GM06990 (cell line): ENCODE results near the gene PYCR2.

Source experiments
- DNase-seq: peaks from one replicate; pipeline ENCODE4 v3.0.0-alpha.2; 2011; ENCODE audit not compliant: insufficient read length; ENCODE audit errors: extremely low read depth
- H3K27me3 ChIP-seq: replicated peaks from 2 replicates; pipeline ENCODE4 v1.6.0; 2011; ENCODE audit warnings: low read length; ENCODE audit not compliant: control insufficient read depth, insufficient read depth
- H3K36me3 ChIP-seq: 2 replicates; pipeline ENCODE4 v1.5.1; 2011; ENCODE audit warnings: low read length; ENCODE audit not compliant: control insufficient read depth, insufficient read depth
- H3K4me3 ChIP-seq: replicated peaks from 2 replicates; pipeline ENCODE4 v1.5.1; 2011; ENCODE audit warnings: low read depth, mild to moderate bottlenecking, control low read depth, low read length
- CTCF ChIP-seq: IDR thresholded peaks from 2 replicates; pipeline ENCODE4 v1.5.1; 2011; ENCODE audit warnings: low read length, control low read depth, mild to moderate bottlenecking, inconsistent platforms; ENCODE audit not compliant: insufficient read depth, poor library complexity, severe bottlenecking

PYCR2 gene

GRCh38 chr1:225963735-225964530 lies 39.9 kb upstream of the PYCR2 start:
- Histone ChIP-seq H3K36me3 (no peaks in the 10 kb centered on the region), H3K27me3 (no peaks in the 10 kb centered on the region), H3K4me3 (no peak overlapping the region)
- no peak for TF ChIP-seq CTCF
- no peak for DNase-seq

- no peak overlapping the region for H3K4me3 ChIP-seq
- H3K36me3 ChIP-seq: no peaks in the 10 kb centered on the region
- peak; percentile 99 for TF ChIP-seq CTCF
- peak; percentile 73 for DNase-seq
- H3K27me3 ChIP-seq: no peaks in the 10 kb centered on the region
Observed at GRCh38 chr1:225962440-225962975, 38.5 kb upstream of the PYCR2 start.

GRCh38 chr1:225961659-225962439 lies 37.8 kb upstream of the PYCR2 start:
- no peaks in the 10 kb centered on the region for H3K36me3 ChIP-seq
- TF ChIP-seq CTCF: no peak
- H3K27me3 ChIP-seq: no peaks in the 10 kb centered on the region
- H3K4me3 ChIP-seq: no peak overlapping the region
- no peak for DNase-seq

- no peak for DNase-seq
- Histone ChIP-seq H3K4me3 (no peak overlapping the region), H3K27me3 (no peaks in the 10 kb centered on the region; the same call in 1 of the 2 replicates), H3K36me3 (no peaks in the 10 kb centered on the region)
- no peak for TF ChIP-seq CTCF
Observed at GRCh38 chr1:225958041-225958440, 34.0 kb upstream of the PYCR2 start.

- H3K27me3 ChIP-seq: no peaks in the 10 kb centered on the region; the same call in none of the 2 replicates
- no peak for TF ChIP-seq CTCF
- no peak overlapping the region for H3K4me3 ChIP-seq
- no peak for DNase-seq
- H3K36me3 ChIP-seq: no peaks in the 10 kb centered on the region
Observed at GRCh38 chr1:225954753-225955152, 30.7 kb upstream of the PYCR2 start.
